CD4-positive, alpha-beta T cell treated with Interleukin-2 at 100 ng/mL for 4 hours (primary cell): Measurements from ENCODE around the gene TPRN.

Source experiments
- DNase-seq: peaks from one replicate; pipeline ENCODE4 v3.0.0-alpha.2; 2020; ENCODE audit warnings: low spot score

TPRN gene

GRCh38 chr9:137225699-137226331, 25.3 kb upstream of the TPRN start:
- DNase-seq, result no peak

GRCh38 chr9:137224830-137225694, 24.5 kb upstream of the TPRN start, which contains the start of gene CYSRT1:
CYSRT1 (plus strand) TSS chr9:137225174; CDS start chr9:137225622, 448 bp downstream.
- DNase-seq, result no peak

GRCh38 chr9:137223078-137223970, 22.8 kb upstream of the TPRN start:
- DNase-seq, result peak; percentile 99

GRCh38 chr9:137222190-137223077, 21.9 kb upstream of the TPRN start, which contains the start of gene RNF208:
RNF208 (minus strand) TSS chr9:137222240; CDS start chr9:137221212, 1,028 bp downstream.
- no peak for DNase-seq

- no peak for DNase-seq
Observed at GRCh38 chr9:137221506-137222111, 21.1 kb upstream of the TPRN start.

GRCh38 chr9:137221095-137221505, 20.6 kb upstream of the TPRN start:
- DNase-seq, result no peak

GRCh38 chr9:137220317-137221094, 20.0 kb upstream of the TPRN start:
- DNase-seq, result no peak

- DNase-seq, result no peak
Observed at GRCh38 chr9:137219757-137220316, 19.3 kb upstream of the TPRN start.

GRCh38 chr9:137218754-137219271, 18.3 kb upstream of the TPRN start:
- DNase-seq, result no peak

- DNase-seq, result no peak
Observed at GRCh38 chr9:137218212-137218753, 17.7 kb upstream of the TPRN start.

GRCh38 chr9:137217276-137218211, 17.0 kb upstream of the TPRN start:
- DNase-seq, result no peak

GRCh38 chr9:137216188-137216965, 15.8 kb upstream of the TPRN start:
- DNase-seq, result no peak

GRCh38 chr9:137215196-137215986, 14.8 kb upstream of the TPRN start:
- DNase-seq, result no peak

GRCh38 chr9:137214620-137215019, 14.1 kb upstream of the TPRN start:
- DNase-seq, result no peak

- DNase-seq, result no peak
Observed at GRCh38 chr9:137213160-137214060, 12.9 kb upstream of the TPRN start.
